ENCODE data around the gene POFUT1. TPM values are rescaled to one million over a fixed set of nuclear protein-coding genes. Genes with fewer than 3 reads are reported as not detected.
"Not testable (repeated sequence)": the region's sequence is repeated elsewhere in the genome, so short reads cannot be mapped to it uniquely, and the experiment has no call there.

Gene POFUT1
- total RNA-seq, 4 donors from 2014 or later, result 28.8 to 42.4 (median 33.5) TPM

DNA sequence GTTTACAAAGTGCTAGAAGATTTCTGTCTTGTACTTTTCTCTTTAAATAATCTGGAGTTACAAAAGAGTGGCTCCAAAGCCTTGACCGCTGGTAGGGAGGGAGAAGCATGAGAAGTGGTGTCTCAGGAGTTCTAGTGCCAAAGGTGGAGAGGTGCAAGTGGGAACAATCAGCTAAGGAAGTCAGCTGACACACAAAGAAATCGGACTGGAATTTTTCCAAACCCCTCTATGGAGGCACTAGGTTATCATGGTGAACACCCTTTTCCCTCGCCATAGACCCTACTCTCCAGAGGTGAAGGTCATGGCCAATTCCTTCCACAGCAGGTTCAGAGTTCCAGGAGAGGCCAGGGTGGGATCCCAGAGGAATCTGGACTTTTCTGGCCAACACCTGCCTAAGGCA is 15.0 kb upstream of the POFUT1 start:
- H3K36me3 ChIP-seq, result peaks cover 0 to 34% of the 10 kb centered on the region in 2 donors
- H3K9me3 ChIP-seq, result no peaks in the 10 kb centered on the region
- no peak overlapping the region for H3K4me3 ChIP-seq
- TF ChIP-seq POLR2A (IDR thresholded peaks at IDR 0.05), result no peak
- TF ChIP-seq POLR2AphosphoS5 (IDR thresholded peaks at IDR 0.05), result no peak
- no peak for TF ChIP-seq EP300 (IDR thresholded peaks at IDR 0.05)
- TF ChIP-seq, protein P1, sequence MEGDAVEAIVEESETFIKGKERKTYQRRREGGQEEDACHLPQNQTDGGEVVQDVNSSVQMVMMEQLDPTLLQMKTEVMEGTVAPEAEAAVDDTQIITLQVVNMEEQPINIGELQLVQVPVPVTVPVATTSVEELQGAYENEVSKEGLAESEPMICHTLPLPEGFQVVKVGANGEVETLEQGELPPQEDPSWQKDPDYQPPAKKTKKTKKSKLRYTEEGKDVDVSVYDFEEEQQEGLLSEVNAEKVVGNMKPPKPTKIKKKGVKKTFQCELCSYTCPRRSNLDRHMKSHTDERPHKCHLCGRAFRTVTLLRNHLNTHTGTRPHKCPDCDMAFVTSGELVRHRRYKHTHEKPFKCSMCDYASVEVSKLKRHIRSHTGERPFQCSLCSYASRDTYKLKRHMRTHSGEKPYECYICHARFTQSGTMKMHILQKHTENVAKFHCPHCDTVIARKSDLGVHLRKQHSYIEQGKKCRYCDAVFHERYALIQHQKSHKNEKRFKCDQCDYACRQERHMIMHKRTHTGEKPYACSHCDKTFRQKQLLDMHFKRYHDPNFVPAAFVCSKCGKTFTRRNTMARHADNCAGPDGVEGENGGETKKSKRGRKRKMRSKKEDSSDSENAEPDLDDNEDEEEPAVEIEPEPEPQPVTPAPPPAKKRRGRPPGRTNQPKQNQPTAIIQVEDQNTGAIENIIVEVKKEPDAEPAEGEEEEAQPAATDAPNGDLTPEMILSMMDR (IDR thresholded peaks at IDR 0.05), result no peak
- 41 to 42% methylated on average over 2 to 3 of the region's 3 CpGs for WGBS, 2 donors (ENCODE audit: low coverage in 1 of 2)
- no peaks in the 10 kb centered on the region for H3K27me3 ChIP-seq
- no peak overlapping the region for H3K27ac ChIP-seq
- H3K4me1 ChIP-seq, result peaks cover 0 to 53% (median 10%) of the 10 kb centered on the region in 3 donors
- no peak for ATAC-seq

DNA sequence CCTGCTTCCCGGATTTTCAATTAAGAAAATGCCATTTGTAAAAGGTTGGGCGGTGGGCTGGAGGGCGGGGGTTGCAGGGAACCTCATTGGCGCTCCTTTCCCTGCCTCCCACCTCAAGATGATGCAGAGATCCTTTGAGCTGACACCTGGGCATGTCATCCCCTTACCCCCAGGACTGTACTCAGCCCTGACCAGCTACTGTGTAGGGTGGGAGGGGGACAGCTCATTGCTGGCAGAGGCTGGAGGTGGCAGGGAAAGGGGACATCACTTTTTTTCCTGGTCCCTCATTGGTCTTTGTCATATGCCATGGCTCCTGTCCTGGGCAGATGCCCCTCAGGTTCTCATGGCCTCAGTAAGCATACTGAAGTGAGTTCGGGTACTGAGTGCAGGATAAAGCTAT is 14.3 kb upstream of the POFUT1 start:
- not testable (repeated sequence) for H3K27ac ChIP-seq, ATAC-seq
- WGBS, 2 donors (ENCODE audit: low coverage in 1 of 2), result 33 to 80% methylated on average over 1 to 5 of the region's 5 CpGs

GRCh38 chr20:32193996-32194395 is 13.7 kb upstream of the POFUT1 start:
- no peak for TF ChIP-seq POLR2AphosphoS5 (IDR thresholded peaks at IDR 0.05)
- Histone ChIP-seq H3K27me3 (no peaks in the 10 kb centered on the region), H3K36me3 (peaks cover 0 to 47% of the 10 kb centered on the region in 2 donors), H3K27ac (peak overlapping the region in 1 of 4 donors; percentile 35), H3K9me3 (no peaks in the 10 kb centered on the region), H3K4me3 (no peak overlapping the region), H3K4me1 (peaks cover 0 to 40% (median 4%) of the 10 kb centered on the region in 3 donors)
- 71 to 100% methylated on average over 1 to 6 of the region's 6 CpGs for WGBS, 2 donors (ENCODE audit: low coverage in 1 of 2)
- ATAC-seq, result no peak

More for the DNA sequence above, 14.3 kb upstream of the POFUT1 start:
- Histone ChIP-seq H3K36me3 (peaks cover 0 to 40% of the 10 kb centered on the region in 2 donors), H3K4me1 (peaks cover 0 to 47% (median 10%) of the 10 kb centered on the region in 3 donors)
- H3K9me3 ChIP-seq, H3K27me3 ChIP-seq, H3K4me3 ChIP-seq: not testable (repeated sequence)

GRCh38 chr20:32195581-32195980 is 12.1 kb upstream of the POFUT1 start:
- peak overlapping the region in 2 of 4 donors; percentile 24 to 35 for H3K27ac ChIP-seq
- TF ChIP-seq POLR2AphosphoS5 (IDR thresholded peaks at IDR 0.05) (peak; percentile 38), EP300 (IDR thresholded peaks at IDR 0.05) (no peak), POLR2A (IDR thresholded peaks at IDR 0.05) (no peak)
- peaks cover 0 to 62% of the 10 kb centered on the region in 2 donors for H3K36me3 ChIP-seq
- WGBS, 2 donors (ENCODE audit: low coverage in 1 of 2), result 56 to 58% methylated on average over 7 of the region's 7 CpGs
- H3K4me1 ChIP-seq, result peaks cover 0 to 27% (median 0%) of the 10 kb centered on the region in 3 donors
- no peak for ATAC-seq
- no peak overlapping the region for H3K4me3 ChIP-seq
- H3K9me3 ChIP-seq, result no peaks in the 10 kb centered on the region
- no peaks in the 10 kb centered on the region for H3K27me3 ChIP-seq

DNA sequence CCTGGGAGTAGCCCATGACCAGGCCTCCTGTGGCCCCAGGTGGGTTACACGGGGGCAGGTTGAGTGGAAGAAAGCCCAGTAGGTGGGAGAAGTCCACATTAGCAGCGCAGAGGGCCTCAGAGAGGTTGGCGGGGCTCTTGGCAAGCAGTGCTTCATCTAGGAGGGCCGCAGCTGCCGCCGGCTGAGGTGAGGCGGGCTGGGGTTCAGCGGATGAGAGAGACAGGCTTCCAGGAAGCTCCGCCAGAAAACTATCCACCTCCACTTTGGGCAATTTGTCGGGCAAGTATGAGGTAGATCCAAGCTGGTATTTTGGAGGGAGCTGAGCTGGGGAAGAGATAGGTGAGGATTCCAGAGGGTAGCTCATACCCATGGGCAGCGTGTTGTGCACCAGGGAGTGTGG is 11.1 kb upstream of the POFUT1 start:
- H3K27me3 ChIP-seq, H3K27ac ChIP-seq: not testable (repeated sequence)
- WGBS, 2 donors (ENCODE audit: low coverage in 1 of 2), result 60% methylated on average over 1 of the region's 11 CpGs; no CpG with 5 or more reads in 1 of the 2 donors

DNA sequence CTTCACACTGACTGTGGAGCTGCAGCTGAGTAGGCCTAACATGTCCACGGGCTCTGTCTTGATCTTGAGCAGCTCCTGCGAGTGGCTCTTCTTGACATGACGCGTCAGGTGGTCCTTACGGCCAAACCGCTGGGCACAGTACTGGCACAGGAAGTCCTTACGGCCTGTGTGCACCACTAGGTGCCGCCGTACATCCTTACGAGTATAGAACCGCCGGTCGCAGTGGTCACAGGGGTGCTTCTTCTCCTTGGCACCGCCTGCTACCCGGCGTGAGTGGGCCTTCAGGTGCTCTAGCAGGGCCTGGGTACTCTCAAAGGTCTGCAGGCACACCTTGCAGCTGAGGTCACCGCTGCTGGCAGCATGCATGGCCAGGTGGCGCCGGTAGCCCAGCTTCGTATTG is 10.5 kb upstream of the POFUT1 start:
- WGBS, 2 donors (ENCODE audit: low coverage in 1 of 2), result 89 to 100% methylated on average over 4 to 8 of the region's 20 CpGs
- H3K27me3 ChIP-seq, H3K4me3 ChIP-seq, H3K27ac ChIP-seq, ATAC-seq, H3K9me3 ChIP-seq: not testable (repeated sequence)
- peaks cover 0 to 78% of the 10 kb centered on the region in 2 donors for H3K36me3 ChIP-seq
- H3K4me1 ChIP-seq, result peaks cover 0 to 32% (median 2%) of the 10 kb centered on the region in 3 donors

More for the DNA sequence above, 11.1 kb upstream of the POFUT1 start:
- ATAC-seq, H3K4me3 ChIP-seq, H3K9me3 ChIP-seq: not testable (repeated sequence)
- Histone ChIP-seq H3K36me3 (peaks cover 0 to 73% of the 10 kb centered on the region in 2 donors), H3K4me1 (peaks cover 0 to 26% (median 1%) of the 10 kb centered on the region in 3 donors)

DNA sequence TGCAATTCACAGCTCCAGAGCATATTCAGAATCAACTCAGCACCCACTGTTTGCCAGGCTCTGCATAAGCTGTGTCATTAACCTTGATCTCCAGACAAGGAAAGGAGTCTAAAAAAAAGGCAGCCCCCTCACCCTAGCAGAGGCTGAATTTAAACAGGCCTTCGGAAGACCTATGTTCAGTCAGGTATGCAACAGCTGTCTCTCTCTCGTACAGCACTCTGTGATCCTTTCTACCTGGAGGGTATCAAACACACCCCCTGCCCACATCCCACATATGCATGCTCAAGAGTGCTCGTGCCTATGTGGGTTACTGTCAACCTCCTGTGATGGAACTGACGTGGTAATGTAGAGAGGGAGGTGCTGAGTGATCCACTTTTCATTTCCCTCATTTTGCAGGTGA is 8.7 kb upstream of the POFUT1 start:
- TF ChIP-seq POLR2AphosphoS5 (IDR thresholded peaks at IDR 0.05) (no peak), POLR2A (IDR thresholded peaks at IDR 0.05) (no peak), EP300 (IDR thresholded peaks at IDR 0.05) (no peak)
- TF ChIP-seq, protein P1 (IDR thresholded peaks at IDR 0.05), result no peak
- H3K27ac ChIP-seq, result no peak overlapping the region
- no peaks in the 10 kb centered on the region for H3K9me3 ChIP-seq
- no peak overlapping the region for H3K4me3 ChIP-seq
- ATAC-seq, result no peak
- H3K4me1 ChIP-seq, result peaks cover 5 to 48% (median 10%) of the 10 kb centered on the region in 3 donors
- H3K36me3 ChIP-seq, result peaks cover 0 to 79% of the 10 kb centered on the region in 2 donors
- no peaks in the 10 kb centered on the region for H3K27me3 ChIP-seq
- 50 to 62% methylated on average over 2 of the region's 4 CpGs for WGBS, 2 donors (ENCODE audit: low coverage in 1 of 2)

Data from gastroesophageal sphincter (tissue), 4 donors.